ENCODE data around the gene CNTF.
A peak's percentile ranks its signal among the peaks of the same experiment; 100 is the strongest.

The CNTF gene

GRCh38 chr11:58647866-58648265 is 25.4 kb downstream of the CNTF start:
- no peak for DNase-seq

GRCh38 chr11:58649623-58650022 is 27.2 kb downstream of the CNTF start:
- DNase-seq, result no peak

GRCh38 chr11:58650496-58650895 is 28.0 kb downstream of the CNTF start:
- no peak for DNase-seq

- no peak for DNase-seq
These were observed 30.3 kb downstream of the CNTF start for GRCh38 chr11:58652726-58653280.

GRCh38 chr11:58654079-58654907 is 31.8 kb downstream of the CNTF start:
- peak; percentile 42 for DNase-seq

- no peak for DNase-seq
These were observed 32.4 kb downstream of the CNTF start for GRCh38 chr11:58654908-58655296.

- no peak for DNase-seq
These were observed 33.9 kb downstream of the CNTF start for GRCh38 chr11:58656348-58656747.

GRCh38 chr11:58658623-58659022 is 36.2 kb downstream of the CNTF start:
- no peak for DNase-seq

- DNase-seq, result no peak
These were observed 36.9 kb downstream of the CNTF start for GRCh38 chr11:58659404-58659803.

- no peak for DNase-seq
These were observed 37.6 kb downstream of the CNTF start for GRCh38 chr11:58659910-58660570.

GRCh38 chr11:58671983-58672633 is 49.6 kb downstream of the CNTF start:
- no peak for DNase-seq

- no peak for DNase-seq
These were observed 52.1 kb downstream of the CNTF start for GRCh38 chr11:58674609-58675008.
